Esophagus mucosa (tissue), 1 donor: ENCODE measurements around the gene BHLHE23. TPM values are rescaled to one million over a fixed set of nuclear protein-coding genes. Genes with fewer than 3 reads are reported as not detected.

Experiments used
- ATAC-seq: fragments of 200-7000 bp; cut with Tn5 transposase; one replicate; pipeline ENCODE4 v1.9.1; 2020
- total RNA-seq: library from RNA; stranded (reverse); gene quantifications from one replicate; pipeline ENCODE4 v1.2.4, GENCODE V29; 2023
- donor health status: DM: yes; HTN: yes; CAD: no.

BHLHE23 gene
- total RNA-seq, 1 donor from 2014 or later = not detected

DNA sequence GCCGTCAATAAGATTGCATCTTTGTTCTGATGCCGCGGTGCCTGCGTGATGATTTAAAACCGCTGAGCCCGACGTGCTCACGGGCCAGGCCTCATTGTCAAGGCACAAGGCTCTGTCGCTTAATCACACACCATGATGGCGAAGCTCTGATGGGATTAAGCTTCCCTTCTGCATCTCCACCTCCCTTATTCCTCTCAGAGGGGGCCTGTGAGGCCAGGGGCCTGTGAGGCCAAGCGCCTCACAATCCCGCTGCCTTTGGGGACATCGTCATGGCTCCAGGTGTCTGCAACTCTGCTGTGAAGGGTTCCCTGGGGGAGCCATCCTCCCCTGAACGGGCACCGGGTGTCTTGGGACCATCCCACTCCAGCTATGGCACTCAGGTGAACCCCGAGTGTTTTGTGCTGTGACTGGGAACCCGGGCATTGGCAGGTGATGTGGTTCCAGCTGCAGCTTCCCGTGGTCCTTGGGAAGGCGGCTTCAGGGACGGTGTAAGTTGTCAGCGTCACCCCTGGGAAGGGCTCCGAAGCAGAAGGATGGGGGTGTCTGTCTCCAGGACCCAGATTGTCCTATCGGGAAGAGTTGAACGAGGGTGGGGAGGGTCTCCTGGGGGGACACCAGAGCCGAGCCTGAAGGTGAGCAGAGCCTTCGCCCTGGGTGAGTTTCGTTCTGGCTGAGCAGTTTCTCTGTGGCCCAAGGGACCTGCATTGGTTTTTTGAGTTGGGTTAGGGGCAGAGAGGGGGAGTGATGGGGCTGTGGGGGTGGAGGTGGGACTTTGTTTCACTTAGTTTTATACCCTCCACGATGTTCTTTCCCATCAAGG lies 18.0 kb upstream of the BHLHE23 start:
- ATAC-seq = no peak

DNA sequence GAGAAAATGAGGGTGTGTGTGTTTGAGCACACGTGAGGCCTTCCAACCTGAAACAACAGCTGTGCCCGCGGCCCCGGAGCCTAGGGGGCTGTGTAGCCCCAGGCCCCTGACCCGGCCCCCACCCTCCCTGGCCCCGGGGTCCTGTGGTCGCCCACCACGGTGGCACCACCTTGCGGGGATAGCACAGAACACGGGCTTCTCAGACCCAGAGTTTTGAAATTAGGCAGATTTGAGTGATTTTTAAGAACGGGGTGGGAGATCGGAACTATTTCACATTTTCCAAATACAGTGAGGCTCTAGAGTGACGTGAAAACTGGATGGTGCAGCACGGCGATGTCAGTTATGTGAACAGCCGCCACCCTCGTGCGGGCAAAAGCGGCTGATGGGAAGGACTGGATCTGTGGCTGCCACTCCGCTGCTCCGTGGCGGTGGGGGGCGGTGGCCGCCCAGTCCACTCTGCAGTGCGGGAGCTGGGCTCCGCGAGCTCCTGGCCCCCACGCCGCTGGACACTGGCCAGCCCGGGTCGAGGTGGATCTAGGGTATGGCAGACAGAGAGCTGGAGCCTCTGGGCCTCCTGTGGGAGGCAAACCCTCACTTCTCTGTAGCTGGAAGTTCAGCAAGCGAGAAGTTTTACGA lies 17.3 kb upstream of the BHLHE23 start:
- ATAC-seq = no peak

DNA sequence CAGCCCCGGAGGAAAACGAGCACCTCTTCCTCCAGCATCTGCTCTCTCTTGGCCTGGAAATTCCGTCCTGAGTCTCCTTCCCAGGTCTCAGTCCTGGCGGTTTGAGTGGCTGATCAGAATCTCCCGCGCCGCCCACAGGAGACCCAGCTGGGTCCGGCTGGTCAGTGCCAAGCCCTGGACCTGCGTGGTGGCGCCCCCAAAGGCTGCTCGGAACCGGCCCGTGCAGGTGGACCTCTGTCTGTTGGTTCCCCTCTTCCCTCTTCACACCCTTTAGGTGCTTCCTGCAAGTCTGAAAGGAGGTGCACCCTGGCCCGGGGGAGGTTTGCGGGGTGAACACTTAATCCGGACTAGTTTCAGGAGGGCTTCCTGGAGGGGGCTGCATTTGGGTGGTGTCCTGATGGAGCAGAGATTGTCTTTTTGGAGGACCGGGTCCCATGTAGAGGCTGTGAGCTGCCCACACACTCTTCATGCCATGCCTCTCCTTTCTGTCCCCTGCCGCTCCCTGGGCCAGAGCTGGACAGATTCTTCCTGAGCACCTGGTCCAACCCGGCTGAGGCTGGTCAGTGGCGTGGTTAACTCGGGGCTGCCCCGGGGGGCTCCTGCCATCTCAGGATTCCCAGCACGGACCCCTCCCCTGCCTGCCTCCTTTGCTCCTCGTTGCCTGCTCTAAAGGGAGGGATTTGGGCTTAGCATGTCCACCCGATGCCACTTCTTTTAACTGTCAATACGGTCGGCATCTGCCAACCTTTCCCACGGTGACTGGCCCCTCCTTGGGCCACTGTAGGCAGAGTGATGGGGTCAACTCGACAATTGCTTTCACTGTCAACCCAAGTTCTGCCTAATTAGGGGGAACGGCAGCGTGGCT lies 16.5 kb upstream of the BHLHE23 start:
- ATAC-seq = no peak

DNA sequence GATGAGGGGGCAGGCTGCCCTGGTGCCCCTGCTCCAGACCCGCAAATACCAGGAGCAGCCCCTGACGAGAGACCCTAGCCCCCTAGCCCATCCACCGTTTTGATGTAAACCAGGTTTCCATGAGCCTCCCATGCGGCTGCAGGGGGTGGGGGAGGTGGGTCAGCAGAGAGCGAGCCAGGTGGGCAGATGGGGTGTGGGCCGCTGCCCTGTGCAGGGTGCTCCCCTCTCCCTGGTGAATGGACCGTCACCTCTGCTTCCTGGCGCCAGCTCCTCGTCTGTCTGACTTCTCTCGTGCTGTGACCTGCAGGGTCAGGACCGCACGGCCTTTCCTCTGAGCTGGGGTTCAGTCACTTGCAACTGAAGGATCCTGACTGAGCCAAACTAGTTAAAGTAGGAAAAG lies 15.7 kb upstream of the BHLHE23 start:
- no peak for ATAC-seq

DNA sequence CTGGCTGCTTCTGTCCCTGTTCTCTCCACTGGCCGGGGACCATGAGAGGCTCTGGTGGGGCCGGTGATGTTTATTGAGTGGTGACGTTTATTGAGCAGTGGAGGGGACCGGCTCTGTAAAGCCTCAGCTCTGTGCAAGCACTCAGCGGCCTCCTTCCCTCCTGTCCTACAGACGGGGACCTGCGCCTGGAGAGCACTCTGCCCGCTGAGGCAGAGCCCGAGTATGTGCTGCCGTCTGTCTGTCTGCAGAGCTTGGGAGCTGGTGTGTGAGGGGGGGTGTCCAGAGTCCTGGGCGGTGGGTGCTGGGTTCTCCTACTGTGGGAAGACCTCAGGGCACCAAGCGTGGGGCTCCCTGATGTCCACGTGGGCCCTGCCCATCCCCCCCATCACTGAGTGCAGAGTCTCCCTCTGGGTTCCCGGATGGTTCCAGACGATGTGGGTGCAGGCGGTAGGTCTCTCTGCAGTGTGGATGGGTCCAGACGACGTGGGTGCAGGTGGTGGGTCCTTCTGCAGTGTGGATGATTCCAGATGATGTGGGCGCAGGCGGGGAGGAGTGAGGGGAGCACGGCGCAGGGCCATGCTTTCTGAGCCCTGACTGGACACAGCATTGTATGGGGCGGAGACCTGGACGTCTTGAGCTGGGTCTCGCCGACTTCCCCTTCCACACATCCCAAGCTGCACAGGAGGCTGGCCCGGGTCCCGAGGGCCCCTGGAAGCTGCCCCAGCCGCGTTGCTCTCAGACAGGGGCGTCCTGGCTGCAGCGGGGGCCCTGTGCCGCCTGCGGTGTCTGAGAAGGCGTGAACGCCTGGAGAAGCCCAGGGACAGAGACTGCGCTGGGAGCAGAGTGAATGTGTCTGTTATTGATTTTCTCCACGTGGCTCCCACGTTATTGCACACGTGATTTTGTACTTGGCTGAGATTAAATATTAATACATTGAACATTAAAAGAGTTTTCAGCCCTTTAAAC lies 14.9 kb upstream of the BHLHE23 start:
- no peak for ATAC-seq

DNA sequence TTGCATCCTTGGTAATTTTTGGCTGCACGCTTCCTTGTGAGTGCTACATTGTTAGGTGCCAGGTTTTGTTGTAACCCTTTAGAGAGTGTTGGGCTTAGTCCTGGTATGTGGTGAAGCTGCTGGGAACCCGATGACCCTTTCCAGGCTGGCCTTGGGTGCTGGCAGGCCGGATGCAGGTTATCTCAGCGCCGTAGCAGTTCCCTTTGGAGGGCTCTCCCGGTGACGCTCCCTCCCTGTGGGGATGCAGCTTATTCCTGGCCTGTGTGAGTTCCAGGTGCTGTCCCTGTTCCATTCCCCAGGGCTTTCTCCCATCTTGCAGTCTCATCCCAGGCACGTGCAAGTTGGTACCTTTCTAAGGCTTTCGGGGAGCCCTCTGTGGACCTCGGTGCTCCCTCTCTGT lies 13.9 kb upstream of the BHLHE23 start:
- ATAC-seq = no peak

DNA sequence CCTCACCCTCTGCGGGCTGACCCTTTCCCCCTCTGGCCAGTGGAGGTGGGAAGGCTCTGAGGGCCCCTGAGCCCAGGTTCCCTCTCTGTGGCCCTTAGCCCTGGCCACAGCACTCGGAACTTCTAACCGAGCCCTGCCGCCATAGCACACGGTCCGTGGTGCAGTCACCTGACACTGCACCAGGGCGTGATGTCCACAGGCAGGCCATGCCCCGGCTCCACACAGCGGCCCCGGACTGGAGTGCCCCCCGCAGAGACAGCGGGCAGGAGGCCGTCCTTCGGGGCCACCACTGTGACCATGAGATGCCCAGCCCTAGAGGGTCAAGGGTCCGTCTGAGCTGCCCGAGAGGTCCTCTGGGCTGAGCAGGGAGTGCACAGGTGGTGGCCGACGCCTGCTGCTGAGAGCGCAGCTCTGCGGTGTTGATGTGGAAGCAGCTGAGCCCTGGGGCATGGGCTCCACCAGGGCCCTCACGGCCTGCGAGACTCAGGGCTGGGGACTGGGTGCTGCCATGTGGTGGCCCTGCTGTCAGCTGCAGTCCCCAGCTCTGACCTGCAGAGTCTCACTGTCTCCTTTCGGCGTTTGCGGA lies 11.2 kb upstream of the BHLHE23 start:
- peak; percentile 9 for ATAC-seq

DNA sequence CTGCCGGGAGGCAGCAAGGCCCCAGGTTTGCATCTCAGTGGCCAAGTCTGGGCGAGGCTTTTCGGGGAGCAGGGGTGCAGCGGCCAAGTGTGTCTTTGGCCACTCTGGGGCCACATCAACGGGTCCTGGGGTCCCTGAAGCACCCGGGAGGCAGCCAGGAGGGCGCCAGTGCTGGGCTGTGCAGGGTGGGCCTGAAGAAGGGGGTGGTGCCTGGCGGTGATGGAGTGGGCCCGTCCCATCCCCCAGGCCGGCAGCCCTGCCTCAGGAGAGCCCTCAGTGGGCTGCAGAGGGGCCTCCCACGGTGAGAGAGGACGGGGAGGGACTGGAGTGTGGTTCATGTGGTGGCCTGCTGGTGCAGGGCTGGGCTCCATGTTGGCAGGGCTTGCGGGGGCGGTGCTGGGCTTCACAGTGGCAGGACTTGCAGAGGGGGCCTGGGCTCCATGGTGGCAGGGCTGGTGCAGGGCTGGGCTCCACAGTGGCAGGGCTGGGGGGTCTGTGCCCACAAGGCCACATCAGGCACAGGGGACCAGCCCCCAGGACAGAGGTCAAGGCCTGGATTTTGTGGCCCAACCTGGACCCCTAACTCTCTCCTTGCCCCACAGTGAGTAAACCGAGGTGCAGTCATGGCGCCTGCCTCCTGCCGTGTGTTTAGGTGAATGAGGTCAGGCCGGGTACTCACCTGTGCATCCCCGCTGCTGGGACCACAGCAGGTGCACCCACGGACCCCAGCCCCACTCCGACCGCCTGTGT lies 10.5 kb upstream of the BHLHE23 start:
- peak; percentile 9 for ATAC-seq

DNA sequence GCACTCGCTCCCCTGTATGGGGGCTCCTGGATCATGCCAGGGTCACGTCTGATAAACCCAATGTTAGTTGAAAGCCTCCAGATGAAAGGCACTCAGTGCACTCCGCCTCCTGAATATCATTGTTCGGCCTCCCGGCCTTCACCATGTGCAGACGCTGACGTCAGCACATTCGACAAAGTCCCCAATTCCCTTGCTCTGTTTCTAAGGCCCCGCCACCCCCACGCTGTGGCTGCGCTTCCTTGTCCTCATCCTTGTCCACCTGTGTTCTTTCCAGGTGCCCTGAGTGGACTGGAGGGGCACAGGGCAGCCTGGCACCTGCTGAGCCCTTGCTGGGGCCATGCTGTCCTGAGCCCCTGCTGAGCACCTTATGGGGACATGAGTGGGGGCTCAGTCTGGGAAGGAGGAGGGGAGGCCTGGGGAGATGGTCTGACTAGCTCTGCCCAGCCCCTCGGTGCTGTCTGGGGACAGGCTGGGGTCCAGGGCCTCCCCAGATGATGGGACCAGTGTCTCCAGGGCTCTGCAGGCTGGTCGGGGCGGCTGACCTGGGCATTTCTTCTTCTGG lies 9.8 kb upstream of the BHLHE23 start:
- ATAC-seq = no peak

DNA sequence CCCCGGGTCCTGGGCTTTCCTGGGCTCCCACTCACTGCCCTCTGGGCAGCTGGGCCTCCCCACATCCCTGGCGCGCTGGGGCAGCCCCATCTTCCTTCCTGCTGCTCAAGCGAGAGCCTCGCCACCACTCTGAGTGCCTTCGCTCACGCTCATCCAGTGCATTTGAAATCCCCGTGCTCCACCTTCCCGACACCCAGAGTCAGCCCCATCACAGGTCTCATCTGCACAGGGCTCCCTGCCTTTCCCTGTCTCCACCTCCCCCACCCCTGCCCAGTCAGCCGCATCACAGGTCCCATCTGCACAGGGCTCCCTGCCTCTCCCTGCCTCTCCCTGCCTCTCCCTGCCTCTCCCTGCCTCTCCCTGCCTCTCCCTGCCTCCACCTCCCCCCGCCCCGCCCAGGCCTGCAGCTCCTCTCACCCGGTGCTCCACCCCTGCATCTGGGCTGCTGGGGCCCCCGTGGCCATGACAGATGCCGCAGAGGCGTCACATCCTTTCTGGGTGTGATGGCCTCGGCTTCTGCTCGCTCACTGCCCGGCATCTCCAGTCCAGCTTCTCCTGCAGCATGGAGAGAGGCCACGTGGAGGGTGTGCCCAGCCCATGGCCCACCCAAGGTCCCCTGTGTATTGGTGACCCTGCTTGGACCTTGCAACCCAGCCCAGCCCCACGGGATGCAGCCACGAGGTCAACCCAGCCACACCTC lies 9.0 kb upstream of the BHLHE23 start:
- ATAC-seq = no peak

DNA sequence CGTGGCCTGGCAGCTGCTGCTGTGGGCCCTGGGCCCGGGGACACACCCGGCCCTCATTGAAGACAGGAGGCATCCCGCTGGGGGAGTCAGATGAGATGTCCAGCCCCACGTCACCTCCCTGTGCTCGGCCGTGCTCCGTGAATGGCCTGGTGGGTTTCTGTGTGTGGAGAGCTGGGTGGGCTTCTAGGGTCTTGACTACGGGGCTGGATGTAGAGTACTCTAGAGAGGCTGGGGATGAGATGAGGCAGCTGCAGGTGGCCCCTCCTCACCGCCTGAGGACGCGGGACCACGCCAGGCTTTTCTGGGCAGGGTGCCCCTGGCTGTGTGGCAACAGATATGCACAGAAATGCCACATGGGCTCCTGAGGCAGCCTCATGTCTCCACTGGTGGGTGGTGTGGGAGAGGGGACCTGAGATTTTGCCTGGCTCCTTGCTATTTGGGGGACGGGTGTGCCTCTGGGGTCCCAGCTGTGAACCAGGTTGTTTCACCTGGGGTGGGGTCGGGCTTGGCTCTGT lies 8.4 kb upstream of the BHLHE23 start:
- no peak for ATAC-seq

DNA sequence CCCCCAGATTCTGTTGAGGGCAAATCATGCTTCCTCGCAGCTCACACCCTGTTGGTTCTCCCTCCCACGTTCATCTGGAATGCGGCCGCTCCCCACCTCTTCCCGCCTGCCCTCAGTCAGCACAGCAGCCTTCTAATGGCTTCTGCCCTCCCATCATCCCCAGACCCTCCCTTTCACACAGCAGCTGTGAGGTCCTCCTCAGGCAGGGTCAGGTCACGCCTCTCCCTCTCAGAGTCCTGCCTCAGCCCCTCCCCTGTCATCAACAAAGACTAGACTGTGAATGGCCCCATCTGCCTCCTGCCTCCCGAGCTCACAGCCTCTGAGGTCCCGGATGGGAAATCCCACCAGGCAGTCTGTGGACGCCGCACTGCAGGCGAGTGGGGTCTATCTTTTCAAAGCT lies 7.9 kb upstream of the BHLHE23 start:
- no peak for ATAC-seq

DNA sequence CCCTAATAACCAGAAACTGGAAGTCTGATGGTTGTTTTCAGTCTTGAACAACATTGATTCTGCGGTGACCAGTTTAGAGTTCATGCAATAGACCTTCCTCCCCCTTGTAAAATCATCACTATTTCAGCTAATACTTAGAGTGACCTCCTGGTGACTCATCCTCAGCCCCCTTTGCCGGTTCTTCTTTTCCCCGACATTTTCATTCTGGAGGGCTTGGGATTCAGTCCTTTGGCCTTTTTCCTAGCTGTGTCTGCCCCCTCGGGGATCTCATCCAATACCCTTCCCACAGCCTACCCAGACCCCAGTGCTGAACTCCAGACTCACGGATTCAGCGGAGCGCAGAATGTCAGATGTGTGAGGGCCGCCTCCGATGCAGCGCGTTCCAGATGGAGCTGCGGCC lies 7.5 kb upstream of the BHLHE23 start:
- ATAC-seq = no peak

DNA sequence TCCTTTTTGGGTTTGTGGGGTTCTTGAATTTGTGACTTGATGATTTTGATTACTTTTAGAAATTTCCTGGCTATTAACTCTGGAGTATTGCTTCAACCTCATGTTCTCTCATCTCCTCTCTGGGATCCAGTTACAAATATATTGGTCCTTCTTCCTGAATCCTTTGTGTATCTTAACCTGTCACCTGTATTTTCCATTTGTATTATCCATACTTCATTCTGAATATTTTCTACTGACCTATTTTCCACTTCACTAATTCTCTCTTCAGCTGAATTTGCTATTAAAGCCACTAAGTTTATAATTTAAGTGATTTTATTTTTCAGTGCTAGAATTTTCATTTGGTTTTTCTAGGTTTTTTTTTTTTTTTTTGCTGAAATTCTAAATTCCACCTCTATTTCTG lies 6.4 kb upstream of the BHLHE23 start:
- ATAC-seq = no peak

DNA sequence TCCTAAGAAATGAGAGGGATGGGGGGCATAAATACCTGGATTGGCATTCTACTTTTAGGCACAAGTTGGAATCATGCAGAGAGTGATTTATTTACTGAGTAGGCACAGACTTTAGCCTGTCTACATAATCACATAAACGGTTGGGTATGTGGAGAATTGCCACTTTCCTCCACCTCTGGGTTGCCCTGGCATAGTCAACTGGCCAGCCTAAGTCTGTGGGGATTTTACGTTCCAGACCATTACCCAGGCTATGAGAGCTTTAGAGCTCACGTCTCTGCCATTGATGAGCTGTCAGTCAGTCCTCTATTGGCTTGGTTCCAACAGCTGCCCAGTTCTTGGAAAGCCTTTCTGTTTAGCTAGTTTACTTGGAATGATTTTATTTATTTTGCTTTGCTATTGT lies 5.0 kb upstream of the BHLHE23 start:
- no peak for ATAC-seq

DNA sequence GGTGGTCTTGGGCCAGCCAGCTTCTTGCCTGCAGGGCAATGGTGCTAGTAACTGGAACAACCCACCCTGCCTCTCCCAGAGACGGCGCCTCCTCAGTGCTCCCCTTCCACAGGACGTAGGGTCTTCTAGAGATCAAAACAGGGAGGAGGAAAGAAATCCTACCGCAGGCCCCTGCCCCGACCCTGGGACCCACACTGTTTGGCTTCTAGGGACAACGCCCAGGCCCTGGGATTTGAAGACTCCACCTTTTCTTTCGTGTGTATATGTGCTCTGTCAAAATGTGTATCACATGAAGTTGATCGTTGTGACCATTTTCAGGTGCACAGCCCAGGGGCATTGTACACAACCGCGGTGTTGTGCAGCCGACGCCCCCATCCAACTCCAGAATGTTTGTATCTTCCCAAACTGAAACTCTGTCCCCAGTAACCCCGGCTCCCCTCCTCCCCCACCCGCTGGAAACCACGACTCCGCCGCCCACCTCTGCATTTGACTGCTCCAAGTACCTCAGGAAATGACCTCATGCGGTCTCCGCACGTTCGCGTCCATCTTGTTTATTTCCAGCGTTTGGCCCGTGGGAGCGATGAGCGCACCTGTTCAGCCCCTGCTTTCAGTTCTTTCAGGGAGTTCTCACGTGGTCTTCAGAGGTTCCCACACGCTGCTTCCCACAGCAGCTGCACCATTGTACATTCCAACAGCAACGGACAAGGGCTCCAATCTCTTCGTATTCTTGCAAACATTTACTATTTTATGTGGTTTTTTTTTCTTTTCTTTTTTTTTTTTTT lies 3.4 kb upstream of the BHLHE23 start:
- no peak for ATAC-seq

DNA sequence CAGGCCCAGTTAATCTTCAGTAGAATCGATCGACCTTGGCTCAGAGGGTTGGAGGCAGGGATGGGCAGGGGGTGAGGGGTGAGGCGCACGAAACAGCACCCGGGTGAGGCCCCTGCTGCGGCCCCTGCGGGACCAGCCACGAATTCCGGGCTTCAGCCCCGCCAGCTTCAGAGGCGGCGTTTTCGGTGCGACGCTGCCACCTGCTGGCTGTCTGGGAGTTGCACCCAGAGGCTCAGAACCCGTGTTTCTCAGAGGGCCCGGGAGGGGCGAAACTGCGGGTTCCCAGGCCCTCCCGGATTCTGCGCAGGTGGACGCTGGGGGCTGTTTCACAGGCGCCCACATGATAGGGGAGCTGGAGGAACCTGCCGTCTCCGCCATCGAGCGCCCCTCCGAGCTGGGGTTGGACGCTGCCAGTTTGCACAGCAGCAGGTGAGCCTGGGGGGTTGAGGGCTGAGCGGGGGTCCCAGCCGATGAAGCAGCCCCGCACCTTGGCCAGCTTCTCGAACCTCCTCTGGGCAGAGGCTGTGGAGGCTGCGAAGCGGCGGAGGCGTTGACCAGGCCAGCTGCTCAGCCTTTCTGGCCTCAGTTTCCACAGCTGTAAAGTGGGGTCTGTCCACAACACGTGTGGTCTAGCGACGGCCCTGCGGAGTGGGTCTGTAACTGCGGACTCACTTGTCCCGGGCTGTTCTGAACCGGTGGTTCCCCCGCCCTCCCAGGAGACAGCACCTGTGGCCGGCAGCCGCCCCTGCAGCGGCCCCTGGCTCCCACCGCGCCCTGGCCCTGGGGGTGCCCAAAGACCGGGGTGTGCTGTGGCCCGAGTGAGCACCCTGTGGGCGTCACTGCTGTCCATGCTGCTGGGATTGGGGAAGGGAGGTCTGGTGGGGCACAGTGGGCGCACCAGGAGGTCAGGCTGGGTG lies 2.5 kb upstream of the BHLHE23 start:
- ATAC-seq = peak; percentile 75

DNA sequence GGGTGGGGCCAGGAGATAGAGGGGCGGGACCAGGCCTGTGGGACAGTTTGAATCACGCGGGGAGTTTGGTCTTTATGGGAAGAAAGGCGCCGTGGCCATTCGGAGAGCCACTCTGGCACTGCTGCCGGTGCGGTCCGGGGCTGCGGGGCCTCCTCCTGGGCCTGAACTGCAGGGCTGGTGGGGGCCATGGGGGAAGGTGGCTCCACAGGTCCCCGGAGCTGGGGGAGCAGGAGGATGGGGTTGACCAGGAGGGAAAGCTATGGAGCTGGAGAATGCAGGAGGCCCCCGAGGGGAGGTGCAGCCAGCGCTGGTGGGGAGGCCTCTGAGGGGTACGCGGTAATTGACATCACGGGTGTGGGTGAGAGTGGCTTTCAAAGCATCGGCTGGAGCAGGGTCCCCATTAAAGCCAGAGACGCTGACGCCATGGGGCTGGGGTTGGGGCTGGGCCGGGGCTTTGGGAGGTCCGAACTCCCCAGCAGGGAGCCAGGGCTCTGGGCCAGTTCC lies 1.8 kb upstream of the BHLHE23 start:
- no peak for ATAC-seq
